Heart right ventricle (tissue), 16 donors: ENCODE measurements around the gene DNAJC16. TPM values are rescaled to one million over a fixed set of nuclear protein-coding genes. Genes with fewer than 3 reads are reported as not detected.

Source experiments
- ATAC-seq, 8 donors: fragments of 200-7000 bp; cut with Tn5 transposase; one replicate each; pipeline ENCODE4 v1.9.1; 2020; ENCODE audit warnings: mild to moderate bottlenecking in 8 of 8, moderate library complexity in 8 of 8, moderate number of reproducible peaks in 1 of 8
- DNase-seq, 2 donors: peaks; one replicate each; pipeline ENCODE4 v3.0.0-alpha.2; 2020
- H3K27ac ChIP-seq, 10 donors: fragments of 200-600 bp; sonication (generic) in 2 of 10; one replicate each; pipeline versions ENCODE4 v1.5.0 to v1.8.0; 2020 to 2022; ENCODE audit warnings: mild to moderate bottlenecking in 3 of 10
- H3K27me3 ChIP-seq, 7 donors: fragments of 200-600 bp; one replicate each; pipeline ENCODE4 v1.8.0; 2021 to 2022; ENCODE audit warnings: mild to moderate bottlenecking in 2 of 7
- H3K36me3 ChIP-seq, 9 donors: fragments of 200-600 bp; sonication (generic) in 1 of 9; one replicate each; pipeline versions ENCODE4 v1.5.0 to v1.8.0; 2020 to 2022; ENCODE audit warnings: mild to moderate bottlenecking in 2 of 9
- H3K4me1 ChIP-seq, 9 donors: fragments of 200-600 bp; sonication (generic) in 1 of 9; one replicate each; pipeline versions ENCODE4 v1.5.0 to v1.8.0; 2020 to 2022; ENCODE audit warnings: mild to moderate bottlenecking in 4 of 9
- H3K4me3 ChIP-seq, 10 donors: fragments of 200-600 bp; sonication (generic) in 2 of 10; one replicate each; pipeline versions ENCODE4 v1.5.0 to v1.8.0; 2020 to 2022; ENCODE audit warnings: mild to moderate bottlenecking in 7 of 10, moderate library complexity in 2 of 10
- H3K9me3 ChIP-seq, 11 donors: fragments of 200-600 bp in 10 of 11; sonication (generic) in 2 of 11; one replicate each; pipeline versions ENCODE4 v1.5.0 to v1.8.0; 2013 to 2022; ENCODE audit warnings: mild to moderate bottlenecking in 2 of 11, control low read depth in 1 of 11, moderate library complexity in 1 of 11
- CTCF ChIP-seq, 9 donors: fragments of 200-600 bp; sonication (generic) in 2 of 9; IDR thresholded peaks; one replicate each; pipeline versions ENCODE4 v1.5.0 to v1.8.0; 2021 to 2022; ENCODE audit warnings: antibody characterized with exemption in 9 of 9, mild to moderate bottlenecking in 5 of 9, moderate library complexity in 1 of 9
- WGBS, 2 donors: extraction: QIAGEN DNeasy Blood & Tissue Kit; methylation state at CpG; one replicate each; pipeline ENCODE4 v1.1.7; 2013; ENCODE audit warnings: inconsistent platforms in 1 of 2; 5-methylcytosine and 5-hydroxymethylcytosine counted together
- intact Hi-C, 10 donors: fragments of 100-400 bp; cut with DNase I; formaldehyde crosslinking; loops; one replicate each; pipeline versions ENCODE4 v1.11.1 to v1.14.2; 2022
- polyA plus RNA-seq, 2 donors: library from polyadenylated mRNA; stranded (reverse); fragments of 200-250 nt; gene quantifications; one replicate each; pipeline ENCODE4 v1.2.3, GENCODE V29; 2013
- total RNA-seq, 10 donors: library from RNA; stranded (reverse); fragmentation: NEBNext Ultra II Directional in 3 of 10; extraction: Animal tissue kit (Norgen Biotek cat#: 25700) in 3 of 10; gene quantifications; one replicate each; pipeline versions ENCODE4 v1.2.1 to v1.2.4, GENCODE V29; 2021 to 2023
- donor health status: Arrhythmogenic right ventricular cardiomyopathy.
- donor health status: ischemic (EF 13 %, LVEDD 7.1; RV severe dilation, severe dysfunction).
- donor health status: healthy with polysubstance abuse.
- donor health status: DM: no; HTN: yes; CAD: no.
- donor health status: DM: no; HTN: no; CAD: no.
- donor health status: ischemic (EF 25% LVEDD 6.9; RV normal size, moderate dysfunction).
- donor health status: ischemic (EF 25% LVEDD 5.7; RV mildly dilated, moderate dysfunction).
- donor health status: healthy.
- donor health status: DM: yes; HTN: yes; CAD: no.
- donor health status: Ischemic cardiomyopathy.
- donor health status: ischemic (EF 35%, LVEDD 5.7; RV mildly dilated, moderate dysfunction).
- donor health status: nonischemic (EF 11% LVEDD 7.7; RV severe dilation, severe dysfunction).
- donor health status: DM: yes; HTN: yes; CAD: no.
- donor health status: PGD.
- donor health status: ischemic (EF 29% LVEDD 5.4; RV normal size, mild dysfunction).
- donor health status: nonischemic (EF 23%, LVEDD 6.1; RV moderate dilation, normal function).

Gene DNAJC16
- total and polyA plus RNA-seq, 12 donors: 4.7 to 22.8 (median 18.3) TPM

GRCh38 chr1:15543251-15543588 lies 16.6 kb downstream of the DNAJC16 start:
- Histone ChIP-seq H3K36me3 (peaks cover 0 to 100% (median 52%) of the 10 kb centered on the region in 9 donors), H3K27me3 (no peaks in the 10 kb centered on the region), H3K27ac (no peak overlapping the region), H3K9me3 (no peaks in the 10 kb centered on the region), H3K4me3 (no peak overlapping the region), H3K4me1 (no peaks in the 10 kb centered on the region)
- TF ChIP-seq CTCF (IDR thresholded peaks at IDR 0.05): no peak
- DNase-seq (no peak), ATAC-seq (no peak)
- 83 to 92% methylated on average over 5 of the region's 5 CpGs for WGBS, 2 donors
- intact Hi-C loops: no loop called here

GRCh38 chr1:15543589-15544568 lies 17.2 kb downstream of the DNAJC16 start:
- Histone ChIP-seq H3K9me3 (no peaks in the 10 kb centered on the region), H3K4me1 (no peaks in the 10 kb centered on the region), H3K27me3 (no peaks in the 10 kb centered on the region), H3K4me3 (no peak overlapping the region), H3K36me3 (peaks cover 0 to 100% (median 48%) of the 10 kb centered on the region in 9 donors), H3K27ac (no peak overlapping the region)
- intact Hi-C loops: no loop called here
- WGBS, 2 donors: 82% methylated on average over 12 of the region's 12 CpGs
- no peak for TF ChIP-seq CTCF (IDR thresholded peaks at IDR 0.05)
- DNase-seq (no peak), ATAC-seq (no peak)

- no peak overlapping the region for H3K4me3 ChIP-seq
- DNase-seq (no peak), ATAC-seq (no peak)
- no peaks in the 10 kb centered on the region for H3K27me3 ChIP-seq
- H3K4me1 ChIP-seq: no peaks in the 10 kb centered on the region
- H3K9me3 ChIP-seq: no peaks in the 10 kb centered on the region
- H3K36me3 ChIP-seq: peaks cover 0 to 98% (median 47%) of the 10 kb centered on the region in 9 donors
- WGBS, 2 donors: 92 to 96% methylated on average over 2 of the region's 2 CpGs
- H3K27ac ChIP-seq: no peak overlapping the region
- intact Hi-C loops: no loop called here
- no peak for TF ChIP-seq CTCF (IDR thresholded peaks at IDR 0.05)
These were observed 20.0 kb downstream of the DNAJC16 start for GRCh38 chr1:15546641-15547040.

GRCh38 chr1:15550573-15550972 lies 23.9 kb downstream of the DNAJC16 start:
- ATAC-seq (peak in 3 of 8 donors; percentile 55 to 67 (median 57)), DNase-seq (no peak)
- Histone ChIP-seq H3K9me3 (no peaks in the 10 kb centered on the region), H3K27ac (peak overlapping the region in 1 of 10 donors; percentile 3), H3K27me3 (no peaks in the 10 kb centered on the region), H3K4me1 (no peaks in the 10 kb centered on the region), H3K4me3 (no peak overlapping the region), H3K36me3 (peaks cover 0 to 81% (median 34%) of the 10 kb centered on the region in 9 donors)
- TF ChIP-seq CTCF (IDR thresholded peaks at IDR 0.05): no peak
- intact Hi-C loops: no loop called here
- WGBS, 2 donors: 63 to 67% methylated on average over 6 of the region's 6 CpGs
